Mononuclear cell (primary cell): ENCODE results near the gene FLOT2. TPM values are rescaled to one million over a fixed set of nuclear protein-coding genes. Genes with fewer than 3 reads are reported as not detected.
A peak's percentile ranks its signal among the peaks of the same experiment; 100 is the strongest.
"Not testable (repeated sequence)": the region's sequence is repeated elsewhere in the genome, so short reads cannot be mapped to it uniquely, and the experiment has no call there.

ENCODE experiments used
- H3K27me3 ChIP-seq: 2 replicates; pipeline ENCODE4 v1.6.0; 2011; ENCODE audit warnings: low read length, control low read depth; ENCODE audit not compliant: insufficient read depth
- H3K4me1 ChIP-seq: 2 replicates; pipeline ENCODE4 v1.5.1; 2011; ENCODE audit warnings: mild to moderate bottlenecking, low read length, control low read depth; ENCODE audit not compliant: insufficient read depth
- H3K4me3 ChIP-seq: 2 replicates; pipeline ENCODE4 v1.5.1; 2011; ENCODE audit warnings: mild to moderate bottlenecking, low read length, moderate library complexity
- H3K9me3 ChIP-seq: 2 replicates; pipeline ENCODE4 v1.5.1; 2011; ENCODE audit warnings: low read depth, mild to moderate bottlenecking, control low read depth, low read length
- total RNA-seq: library from RNA; depleted of rRNA; stranded (reverse); fragments of >200 nt; gene quantifications from one replicate; pipeline ENCODE4 v1.2.3, GENCODE V29; 2012

The FLOT2 gene
- total RNA-seq, 1 donor = 52.7 TPM

GRCh38 chr17:28906706-28907438, 9.3 kb upstream of the FLOT2 start:
- Histone ChIP-seq H3K4me1 (peaks cover 9% of the 10 kb centered on the region), H3K4me3 (no peak overlapping the region), H3K27me3 (no peaks in the 10 kb centered on the region), H3K9me3 (no peaks in the 10 kb centered on the region)

- no peaks in the 10 kb centered on the region for H3K9me3 ChIP-seq
These were observed 8.7 kb upstream of the FLOT2 start for GRCh38 chr17:28906276-28906675.

DNA sequence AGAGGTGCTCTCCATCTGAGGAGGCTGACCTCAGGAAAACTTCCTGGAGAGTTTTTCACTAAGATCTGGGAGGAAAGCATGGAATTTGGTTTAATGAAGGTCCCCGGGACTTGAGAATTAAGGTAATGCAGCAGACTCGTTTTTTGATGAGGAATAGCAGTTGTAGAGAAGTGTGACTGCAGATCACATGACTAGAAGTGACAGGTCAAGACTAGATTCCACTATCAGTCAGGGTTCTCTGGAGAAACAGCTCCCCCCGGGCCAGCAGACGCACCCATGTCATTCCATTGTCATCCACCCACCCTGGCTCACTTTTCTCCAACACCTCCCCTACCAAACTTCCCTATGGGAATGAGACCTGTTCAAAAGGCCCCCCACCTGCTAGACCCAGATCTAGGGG, 7.3 kb upstream of the FLOT2 start:
- Histone ChIP-seq H3K9me3 (no peaks in the 10 kb centered on the region), H3K27me3 (no peaks in the 10 kb centered on the region), H3K4me1 (peaks cover 23% of the 10 kb centered on the region), H3K4me3 (no peak overlapping the region)

More at GRCh38 chr17:28906276-28906675, 8.7 kb upstream of the FLOT2 start:
- H3K4me3 ChIP-seq = no peak overlapping the region
- no peaks in the 10 kb centered on the region for H3K27me3 ChIP-seq
- peaks cover 15% of the 10 kb centered on the region for H3K4me1 ChIP-seq

GRCh38 chr17:28903546-28903841, 6.0 kb upstream of the FLOT2 start:
- H3K27me3 ChIP-seq, H3K4me3 ChIP-seq, H3K9me3 ChIP-seq: not testable (repeated sequence)
- H3K4me1 ChIP-seq = peaks cover 26% of the 10 kb centered on the region

GRCh38 chr17:28902819-28903545, 5.4 kb upstream of the FLOT2 start, which contains the start of gene DHRS13:
Gene DHRS13, minus strand, starts transcription at chr17:28903079. Its CDS starts 135 bp downstream, at chr17:28902944.
- no peaks in the 10 kb centered on the region for H3K27me3 ChIP-seq
- H3K4me3 ChIP-seq = peak within 1 kb of the TSS; percentile 66
- no peaks in the 10 kb centered on the region for H3K9me3 ChIP-seq
- peaks cover 31% of the 10 kb centered on the region for H3K4me1 ChIP-seq

DNA sequence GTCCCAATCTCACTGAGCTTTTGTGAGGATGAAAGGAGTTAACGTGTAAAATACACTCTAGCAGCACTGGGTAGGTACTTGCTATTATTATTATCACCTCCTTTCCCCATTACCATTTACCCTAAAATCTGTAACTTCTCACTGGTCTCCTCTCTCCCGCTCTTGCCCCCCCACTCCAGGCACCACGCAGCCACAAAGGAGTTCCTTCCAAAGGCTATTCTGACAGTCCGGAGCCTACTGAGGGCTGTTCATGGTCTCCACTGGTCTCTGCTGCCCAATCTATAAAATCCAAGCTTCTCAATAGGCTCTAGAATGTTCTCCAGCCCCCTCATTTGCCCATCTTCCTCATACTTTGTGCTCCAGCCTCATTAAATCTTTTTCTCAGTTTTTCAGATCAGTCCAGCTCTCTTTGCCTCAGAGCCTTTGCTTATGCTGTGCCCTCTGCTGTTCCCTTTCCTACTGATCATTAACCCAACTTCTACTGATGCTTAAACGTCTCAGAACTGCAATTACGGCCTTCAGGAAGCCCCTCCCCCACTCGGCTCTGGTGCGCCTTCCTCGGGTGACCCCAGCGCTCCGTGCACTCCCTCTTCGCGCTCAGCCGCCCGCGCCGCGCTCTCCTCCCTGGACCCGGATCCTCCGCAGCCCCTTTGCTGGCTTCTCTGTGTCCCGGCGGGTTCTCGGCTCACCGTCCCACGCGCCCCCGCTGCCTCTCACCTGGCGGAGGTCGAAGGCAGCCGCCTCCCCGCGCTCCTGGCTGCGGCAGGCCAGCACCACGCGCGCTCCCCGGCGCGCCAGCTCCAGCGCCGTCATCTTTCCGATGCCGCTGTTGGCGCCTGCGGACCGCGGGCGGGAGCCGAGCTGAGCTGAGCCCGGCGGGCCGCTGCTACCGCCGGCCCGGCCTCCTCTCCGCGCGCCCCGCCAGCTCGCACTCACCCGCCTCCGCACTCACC, 4.6 kb upstream of the FLOT2 start:
- Histone ChIP-seq H3K9me3 (no peaks in the 10 kb centered on the region), H3K4me3 (peak overlapping the region; percentile 66), H3K27me3 (no peaks in the 10 kb centered on the region), H3K4me1 (peaks cover 35% of the 10 kb centered on the region)

DNA sequence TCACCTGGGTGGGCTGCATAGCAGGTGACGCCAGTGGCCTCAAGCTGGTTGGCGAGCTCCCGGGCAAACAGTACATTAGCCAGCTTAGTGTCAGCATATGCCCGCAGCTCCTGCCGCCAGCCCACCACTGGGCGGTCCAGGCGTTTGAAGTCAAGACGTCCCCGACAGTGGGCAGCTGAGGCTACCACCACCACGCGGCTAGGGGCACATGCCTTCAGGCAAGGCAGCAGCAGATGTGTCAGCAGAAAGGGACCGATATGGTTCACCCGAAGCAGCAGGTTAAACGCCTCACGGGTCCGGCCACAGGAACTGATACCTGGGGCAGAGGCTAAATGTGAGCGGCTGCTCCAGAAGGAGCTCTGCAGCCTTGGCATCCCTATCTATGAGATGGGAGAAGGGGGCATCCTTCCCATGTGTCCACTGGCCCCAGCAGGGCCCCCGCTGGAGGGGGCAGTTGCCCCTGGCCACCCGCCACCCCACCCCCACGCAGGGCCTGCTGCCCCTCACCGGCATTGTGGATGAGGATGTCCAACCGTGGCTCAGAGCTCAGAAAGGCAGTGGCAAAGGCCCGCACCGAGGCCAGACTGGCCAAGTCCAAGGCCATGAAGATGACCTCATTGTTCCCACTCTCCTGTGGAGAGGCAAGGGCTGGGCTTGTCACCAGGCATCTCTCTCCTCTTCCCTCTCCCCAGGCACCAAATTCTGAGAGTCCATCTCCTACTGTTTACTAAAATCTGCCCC, 3.6 kb upstream of the FLOT2 start:
- H3K9me3 ChIP-seq = no peaks in the 10 kb centered on the region
- no peak overlapping the region for H3K4me3 ChIP-seq
- no peaks in the 10 kb centered on the region for H3K27me3 ChIP-seq
- H3K4me1 ChIP-seq = peaks cover 43% of the 10 kb centered on the region

GRCh38 chr17:28899212-28899815, 1.8 kb upstream of the FLOT2 start:
- Histone ChIP-seq H3K9me3 (no peaks in the 10 kb centered on the region), H3K4me3 (no peak overlapping the region), H3K27me3 (no peaks in the 10 kb centered on the region), H3K4me1 (peaks cover 62% of the 10 kb centered on the region)

DNA sequence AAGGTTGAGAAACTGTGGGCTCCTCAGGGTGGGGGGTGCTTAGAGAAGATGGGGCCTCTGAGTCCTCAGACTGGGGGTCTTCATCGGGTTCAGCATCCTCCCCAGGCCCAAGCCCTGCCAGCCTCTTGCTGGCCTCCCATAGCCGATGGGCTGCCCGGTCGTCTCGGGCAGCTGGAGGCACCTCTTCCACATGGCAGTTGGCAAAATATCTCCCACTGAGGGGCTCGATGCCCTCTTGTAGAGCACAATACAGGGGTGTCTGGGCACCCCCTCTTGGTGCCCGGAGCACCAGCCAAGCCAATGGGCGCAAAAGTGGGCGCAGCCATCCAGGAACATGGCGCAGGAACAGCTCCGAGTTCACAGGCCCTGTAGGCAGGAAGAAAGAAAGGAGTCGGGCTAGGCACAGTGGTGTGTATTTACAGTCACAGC, 1.0 kb upstream of the FLOT2 start:
- no peaks in the 10 kb centered on the region for H3K27me3 ChIP-seq
- H3K4me1 ChIP-seq = peaks cover 69% of the 10 kb centered on the region
- no peak overlapping the region for H3K4me3 ChIP-seq
- H3K9me3 ChIP-seq = no peaks in the 10 kb centered on the region

DNA sequence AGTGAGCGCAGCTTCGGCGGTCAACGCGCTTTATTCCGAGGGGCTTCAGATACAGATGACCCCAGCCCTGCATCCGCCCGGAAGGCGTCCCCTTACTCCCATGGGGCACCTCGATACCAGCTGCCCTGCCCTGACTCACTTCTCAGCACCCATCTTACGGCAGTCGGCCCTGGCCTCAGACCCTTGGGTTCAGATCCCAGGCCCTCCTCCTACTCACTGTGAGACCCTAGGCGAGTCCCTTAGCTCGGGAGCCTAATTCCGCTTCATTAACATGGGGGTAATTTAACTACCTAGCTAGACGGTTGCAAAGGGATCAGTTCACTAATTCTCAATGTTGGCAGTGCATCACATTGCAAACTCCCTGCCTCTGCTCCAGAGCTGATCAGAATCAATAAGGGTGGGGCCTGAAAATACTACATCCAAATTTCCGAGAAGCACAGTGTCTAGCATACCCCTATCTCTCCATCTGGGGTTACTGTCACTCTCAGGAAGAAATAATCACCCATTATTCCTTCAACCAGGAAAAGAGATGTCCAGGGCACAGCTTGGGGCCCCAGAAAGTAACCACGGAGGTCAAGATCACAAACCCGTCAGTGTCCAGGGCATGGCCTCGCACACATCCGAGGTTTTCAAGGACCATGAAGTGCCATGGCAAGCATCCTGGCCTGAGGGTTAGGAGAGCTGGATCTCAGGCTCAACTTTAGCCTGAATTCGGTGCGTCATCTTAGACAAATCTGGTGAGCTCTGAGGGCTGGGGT, 415 bp upstream of the FLOT2 start:
- H3K4me1 ChIP-seq = peaks cover 71% of the 10 kb centered on the region
- H3K27me3 ChIP-seq = no peaks in the 10 kb centered on the region
- H3K4me3 ChIP-seq = peak overlapping the region; percentile 88
- no peaks in the 10 kb centered on the region for H3K9me3 ChIP-seq

DNA sequence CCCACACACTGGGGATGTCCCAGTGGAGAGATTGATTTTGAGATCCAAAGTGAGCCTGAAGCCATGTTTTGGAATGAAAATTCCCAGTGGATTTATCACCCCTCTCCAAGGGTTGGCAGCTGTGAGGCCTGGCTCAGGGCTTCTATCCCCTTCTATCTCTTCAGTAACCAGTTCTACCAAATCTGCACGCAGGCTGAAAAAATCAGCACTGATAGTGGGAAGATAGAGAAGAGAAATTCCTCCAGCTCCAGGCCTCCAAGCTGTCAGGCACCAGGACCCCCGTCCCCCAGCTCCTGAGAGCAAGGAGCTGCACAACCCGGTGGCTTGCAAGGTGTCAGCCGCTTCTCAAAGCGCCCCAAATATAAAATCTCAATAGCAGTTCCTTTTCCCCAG, 1.0 kb downstream of the FLOT2 start:
- Histone ChIP-seq H3K27me3 (no peaks in the 10 kb centered on the region), H3K9me3 (no peaks in the 10 kb centered on the region), H3K4me1 (peaks cover 77% of the 10 kb centered on the region), H3K4me3 (peak overlapping the region; percentile 88)

DNA sequence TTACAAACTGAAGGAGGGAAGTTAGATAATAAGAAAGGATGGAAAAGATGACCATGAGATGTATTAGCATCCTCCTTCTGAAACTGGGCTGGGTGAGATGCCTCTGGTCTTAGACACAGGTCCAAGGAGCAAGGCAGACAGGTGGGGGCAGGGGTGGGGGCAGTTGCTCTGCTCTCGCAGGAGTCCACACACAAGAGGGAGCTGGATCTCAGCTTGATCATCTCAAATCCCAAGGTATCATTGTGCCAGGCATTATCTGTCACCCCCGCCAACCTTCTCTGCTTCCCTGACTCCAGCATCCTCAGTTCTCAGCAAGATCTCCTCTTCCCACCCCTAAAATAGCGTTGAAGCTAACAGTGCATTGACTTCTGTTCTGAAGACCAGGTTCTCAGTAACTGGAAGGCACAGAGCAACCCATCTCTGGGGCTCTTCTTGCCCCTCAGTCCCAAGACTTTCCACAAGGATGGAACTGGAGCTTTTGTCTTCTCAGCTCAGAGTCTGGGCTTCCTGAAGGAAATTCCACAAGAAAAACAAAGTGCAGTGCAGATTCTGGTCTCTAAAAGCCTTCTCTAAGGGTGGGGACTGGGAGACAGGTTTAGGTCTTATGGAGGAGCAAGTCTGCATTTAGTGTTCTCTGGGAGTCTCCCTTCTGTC, 1.6 kb downstream of the FLOT2 start:
- no peaks in the 10 kb centered on the region for H3K27me3 ChIP-seq
- H3K9me3 ChIP-seq = no peaks in the 10 kb centered on the region
- peaks cover 77% of the 10 kb centered on the region for H3K4me1 ChIP-seq
- H3K4me3 ChIP-seq = peak overlapping the region; percentile 88
